Mesothelial cell of epicardium (in vitro differentiated cells): ENCODE measurements around the gene FYCO1. TPM values are rescaled to one million over a fixed set of nuclear protein-coding genes. Genes with fewer than 3 reads are reported as not detected.

Experiments
- DNase-seq, 2 experiments: peaks; one replicate each; pipeline ENCODE4 v3.0.0; 2021; ENCODE audit warnings: low spot score in 2 of 2; ENCODE audit not compliant: unreplicated experiment in 2 of 2
- H3K27ac Mint-ChIP-seq: 2 replicates; pipeline ENCODE4 v1.8.0; 2021; ENCODE audit warnings: mixed read lengths
- H3K27me3 Mint-ChIP-seq: 2 replicates; pipeline ENCODE4 v1.8.0; 2021; ENCODE audit warnings: low read depth, mixed read lengths
- H3K36me3 Mint-ChIP-seq: 2 replicates; pipeline ENCODE4 v1.8.0; 2021; ENCODE audit warnings: mixed read lengths
- H3K4me1 Mint-ChIP-seq: 2 replicates; pipeline ENCODE4 v1.8.0; 2021; ENCODE audit warnings: mixed read lengths
- H3K4me3 Mint-ChIP-seq: 2 replicates; pipeline ENCODE4 v1.8.0; 2021; ENCODE audit warnings: mild to moderate bottlenecking, moderate library complexity, mixed read lengths
- H3K9me3 Mint-ChIP-seq: 2 replicates; pipeline ENCODE4 v1.8.0; 2021; ENCODE audit warnings: mixed read lengths
- total RNA-seq: library from RNA; stranded (reverse); gene quantifications from 3 replicates; pipeline ENCODE4 v1.2.1, GENCODE V29; 2021
- TF ChIP-seq, protein P1 (sequence below): fragments of 200-600 bp; sonication (generic); IDR thresholded peaks from one replicate; pipeline ENCODE4 v1.5.0; 2021; ENCODE audit warnings: antibody characterized with exemption; ENCODE audit not compliant: unreplicated experiment

Gene FYCO1
- total RNA-seq, 1 donor from 2014 or later, result 23.1 TPM

DNA sequence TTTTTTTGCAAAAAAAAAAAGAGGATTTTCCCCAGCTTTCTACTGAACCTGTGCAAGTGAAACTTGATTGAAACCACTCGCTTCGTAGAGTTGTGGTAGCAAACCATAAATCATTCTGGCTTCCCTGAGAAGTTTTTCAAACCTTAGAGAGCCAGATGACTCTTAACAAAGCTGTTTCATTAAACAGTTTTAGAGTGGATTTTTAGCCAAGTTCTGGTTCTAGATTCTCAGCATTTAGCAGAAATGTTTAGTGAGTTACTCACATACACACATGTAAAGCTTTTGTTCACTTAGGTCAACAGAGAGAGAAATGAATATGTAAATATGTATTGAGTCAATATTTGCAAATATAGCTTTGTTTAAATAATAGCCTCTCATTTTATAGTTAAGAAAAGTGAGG is 127.4 kb downstream of the FYCO1 start:
- Mint-ChIP-seq H3K27ac (no peak overlapping the region), H3K9me3 (peaks cover 9% of the 10 kb centered on the region), H3K27me3 (peaks cover 47% of the 10 kb centered on the region), H3K4me1 (no peaks in the 10 kb centered on the region), H3K4me3 (no peak overlapping the region), H3K36me3 (no peaks in the 10 kb centered on the region)
- TF ChIP-seq, protein P1, sequence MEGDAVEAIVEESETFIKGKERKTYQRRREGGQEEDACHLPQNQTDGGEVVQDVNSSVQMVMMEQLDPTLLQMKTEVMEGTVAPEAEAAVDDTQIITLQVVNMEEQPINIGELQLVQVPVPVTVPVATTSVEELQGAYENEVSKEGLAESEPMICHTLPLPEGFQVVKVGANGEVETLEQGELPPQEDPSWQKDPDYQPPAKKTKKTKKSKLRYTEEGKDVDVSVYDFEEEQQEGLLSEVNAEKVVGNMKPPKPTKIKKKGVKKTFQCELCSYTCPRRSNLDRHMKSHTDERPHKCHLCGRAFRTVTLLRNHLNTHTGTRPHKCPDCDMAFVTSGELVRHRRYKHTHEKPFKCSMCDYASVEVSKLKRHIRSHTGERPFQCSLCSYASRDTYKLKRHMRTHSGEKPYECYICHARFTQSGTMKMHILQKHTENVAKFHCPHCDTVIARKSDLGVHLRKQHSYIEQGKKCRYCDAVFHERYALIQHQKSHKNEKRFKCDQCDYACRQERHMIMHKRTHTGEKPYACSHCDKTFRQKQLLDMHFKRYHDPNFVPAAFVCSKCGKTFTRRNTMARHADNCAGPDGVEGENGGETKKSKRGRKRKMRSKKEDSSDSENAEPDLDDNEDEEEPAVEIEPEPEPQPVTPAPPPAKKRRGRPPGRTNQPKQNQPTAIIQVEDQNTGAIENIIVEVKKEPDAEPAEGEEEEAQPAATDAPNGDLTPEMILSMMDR, result no peak
- no peak for DNase-seq

Other genes starting within 250 kb of the FYCO1 start
- 0.27 TPM in 1 of 3 replicates, not detected in the others for gene SLC6A20, start 199.3 kb downstream of the FYCO1 start, total RNA-seq
- gene LZTFL1, start 153.7 kb downstream of the FYCO1 start, total RNA-seq, result 21.7 to 26.3 TPM (median 22.5 TPM) in 3 replicates
- gene CCR9, start 109.3 kb downstream of the FYCO1 start, total RNA-seq, result not detected in 3 replicates
- not detected in 3 replicates for gene CXCR6, start 52.4 kb downstream of the FYCO1 start, total RNA-seq
- not detected in 3 replicates for gene XCR1, start 31.7 kb upstream of the FYCO1 start, total RNA-seq
- gene CCR1, start 212.5 kb upstream of the FYCO1 start, total RNA-seq, result not detected in 3 replicates
- not detected in 3 replicates for gene CCR3, start 246.6 kb upstream of the FYCO1 start, total RNA-seq